ENCODE results near the gene AIPL1. TPM values are rescaled to one million over a fixed set of nuclear protein-coding genes. Genes with fewer than 3 reads are reported as not detected.
A peak's percentile ranks its signal among the peaks of the same experiment; 100 is the strongest.

AIPL1 gene
- total RNA-seq, 4 donors from 2014 or later: not detected

GRCh38 chr17:6421700-6422604, 13.0 kb downstream of the AIPL1 start:
- H3K9me3 ChIP-seq: no peaks in the 10 kb centered on the region
- 23 to 25% methylated on average over 13 of the region's 13 CpGs for WGBS, 2 donors
- H3K27me3 ChIP-seq: no peaks in the 10 kb centered on the region
- TF ChIP-seq CTCF (IDR thresholded peaks at IDR 0.05): peak; percentile 69 to 84 (median 78)
- TF ChIP-seq POLR2A (IDR thresholded peaks at IDR 0.05): no peak
- no peaks in the 10 kb centered on the region for H3K36me3 ChIP-seq
- H3K4me1 ChIP-seq: no peaks in the 10 kb centered on the region
- H3K4me3 ChIP-seq: no peak overlapping the region
- DNase-seq (ENCODE audit: low spot score in 2 of 2): peak; percentile 50 to 68
- no peak overlapping the region for H3K27ac ChIP-seq

GRCh38 chr17:6420173-6420641, 14.7 kb downstream of the AIPL1 start:
- H3K36me3 ChIP-seq: no peaks in the 10 kb centered on the region
- no peaks in the 10 kb centered on the region for H3K27me3 ChIP-seq
- H3K4me1 ChIP-seq: no peaks in the 10 kb centered on the region
- 13 to 28% methylated on average over 13 of the region's 13 CpGs for WGBS, 2 donors
- DNase-seq (ENCODE audit: low spot score in 2 of 2): no peak
- TF ChIP-seq POLR2A (IDR thresholded peaks at IDR 0.05) (no peak), EP300 (IDR thresholded peaks at IDR 0.05) (no peak), CTCF (IDR thresholded peaks at IDR 0.05) (no peak)
- no peak overlapping the region for H3K4me3 ChIP-seq
- no peak overlapping the region for H3K27ac ChIP-seq
- no peaks in the 10 kb centered on the region for H3K9me3 ChIP-seq

- DNase-seq (ENCODE audit: low spot score in 2 of 2): no peak
- Histone ChIP-seq H3K4me3 (no peak overlapping the region), H3K27me3 (no peaks in the 10 kb centered on the region), H3K4me1 (no peaks in the 10 kb centered on the region), H3K27ac (no peak overlapping the region), H3K9me3 (peaks cover 0 to 8% (median 0%) of the 10 kb centered on the region in 4 donors), H3K36me3 (no peaks in the 10 kb centered on the region)
- 74 to 75% methylated on average over 8 of the region's 8 CpGs for WGBS, 2 donors
- no peak for TF ChIP-seq POLR2A (IDR thresholded peaks at IDR 0.05)
- TF ChIP-seq CTCF (IDR thresholded peaks at IDR 0.05): no peak
- no peak for TF ChIP-seq EP300 (IDR thresholded peaks at IDR 0.05)
These were observed 19.3 kb downstream of the AIPL1 start for GRCh38 chr17:6415616-6416015.

- H3K4me3 ChIP-seq: no peak overlapping the region
- DNase-seq (ENCODE audit: low spot score in 2 of 2): no peak
- H3K4me1 ChIP-seq: no peaks in the 10 kb centered on the region
- H3K36me3 ChIP-seq: no peaks in the 10 kb centered on the region
- H3K9me3 ChIP-seq: peaks cover 0 to 8% (median 0%) of the 10 kb centered on the region in 4 donors
- 97 to 100% methylated on average over 1 of the region's 1 CpG for WGBS, 2 donors
- no peaks in the 10 kb centered on the region for H3K27me3 ChIP-seq
- no peak overlapping the region for H3K27ac ChIP-seq
- TF ChIP-seq EP300 (IDR thresholded peaks at IDR 0.05) (no peak), POLR2A (IDR thresholded peaks at IDR 0.05) (no peak), CTCF (IDR thresholded peaks at IDR 0.05) (no peak)
These were observed 21.9 kb downstream of the AIPL1 start for GRCh38 chr17:6413065-6413464.

- Histone ChIP-seq H3K9me3 (peaks cover 0 to 8% (median 0%) of the 10 kb centered on the region in 4 donors), H3K4me1 (no peaks in the 10 kb centered on the region), H3K27ac (no peak overlapping the region), H3K4me3 (no peak overlapping the region), H3K36me3 (no peaks in the 10 kb centered on the region), H3K27me3 (no peaks in the 10 kb centered on the region)
- TF ChIP-seq POLR2A (IDR thresholded peaks at IDR 0.05) (no peak), EP300 (IDR thresholded peaks at IDR 0.05) (no peak), CTCF (IDR thresholded peaks at IDR 0.05) (no peak)
- DNase-seq (ENCODE audit: low spot score in 2 of 2): no peak
- 33 to 47% methylated on average over 10 of the region's 10 CpGs for WGBS, 2 donors
These were observed 26.2 kb downstream of the AIPL1 start for GRCh38 chr17:6408735-6409134.
